Subcutaneous adipose tissue (tissue), 4 donors: ENCODE measurements around the gene ELMOD3. TPM values are rescaled to one million over a fixed set of nuclear protein-coding genes. Genes with fewer than 3 reads are reported as not detected.

Experiments used
- CTCF ChIP-seq: fragments of 450-650 bp; IDR thresholded peaks from one replicate; pipeline ENCODE4 v1.5.1; 2016; ENCODE audit warnings: low read depth, mild to moderate bottlenecking, control low read depth, antibody characterized with exemption, moderate library complexity
- total RNA-seq, 4 donors: library from RNA; depleted of rRNA; stranded (reverse); fragments of >200 nt; gene quantifications; one replicate each; pipeline ENCODE4 v1.1.0, GENCODE V29; 2016

The ELMOD3 gene
- total RNA-seq, 4 donors from 2014 or later, result 34.5 to 192 (median 88.3) TPM

GRCh38 chr2:85340034-85340892 is 14.3 kb upstream of the ELMOD3 start:
- TF ChIP-seq CTCF, result no peak

GRCh38 chr2:85341269-85342029 is 13.1 kb upstream of the ELMOD3 start:
- TF ChIP-seq CTCF, result no peak

DNA sequence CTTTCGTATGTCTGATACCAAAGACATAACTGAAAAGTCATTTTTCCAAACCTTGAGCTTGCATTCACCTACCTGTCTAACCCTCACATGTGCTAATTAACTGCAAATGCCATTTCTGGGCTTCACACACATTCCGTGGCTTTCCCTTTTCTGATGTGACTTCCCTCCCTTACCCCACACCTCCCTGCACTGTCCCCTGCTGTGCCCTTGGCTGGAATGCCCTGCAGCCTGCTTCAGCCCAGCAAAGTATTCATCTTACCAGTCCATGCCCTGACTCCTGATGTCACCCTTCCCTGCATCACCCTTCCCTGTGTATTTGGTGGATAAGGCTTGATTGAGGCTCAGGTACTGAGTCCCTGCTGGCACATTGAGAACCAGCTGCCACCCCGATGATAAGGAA is 12.4 kb upstream of the ELMOD3 start:
- no peak for TF ChIP-seq CTCF

- TF ChIP-seq CTCF, result no peak
Observed at GRCh38 chr2:85344356-85344954, 10.1 kb upstream of the ELMOD3 start.

DNA sequence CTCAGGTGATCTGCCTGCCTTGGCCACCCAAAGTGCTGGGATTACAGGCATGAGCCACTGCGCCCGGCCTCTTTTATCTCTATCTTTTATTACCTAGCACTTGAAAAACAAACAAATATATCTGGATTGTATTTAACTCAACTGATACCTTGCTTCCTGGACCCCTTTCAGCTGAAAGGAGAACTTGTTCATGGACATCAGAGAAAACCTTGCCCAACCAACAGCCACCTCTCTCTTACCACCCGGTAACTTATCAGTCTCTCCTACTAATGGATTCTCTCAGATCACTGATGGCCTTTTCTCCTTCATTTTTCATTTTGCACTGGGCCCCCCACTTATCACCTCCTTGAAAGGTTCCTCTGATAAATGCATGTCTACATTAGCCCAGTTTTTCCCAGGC is 7.0 kb upstream of the ELMOD3 start:
- TF ChIP-seq CTCF, result no peak

DNA sequence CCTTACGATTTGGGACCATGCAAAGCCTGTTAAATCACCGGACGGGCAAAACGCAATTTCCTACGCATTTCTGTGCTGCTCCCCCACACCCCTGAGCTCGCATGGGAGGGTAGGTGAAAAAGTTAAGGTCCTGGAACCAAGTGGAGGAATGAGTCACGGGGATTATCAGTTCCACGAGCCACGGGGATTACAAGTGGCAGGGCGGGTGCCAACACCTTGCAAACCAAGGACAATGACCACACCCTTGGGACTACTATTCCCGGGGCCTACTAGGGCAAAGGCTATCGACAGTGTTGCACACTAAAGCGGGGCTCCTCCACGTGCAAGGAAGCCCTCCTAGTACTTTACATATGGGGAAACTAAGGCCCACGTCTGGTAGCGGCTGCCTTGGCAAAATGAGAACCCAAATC is 688 bp upstream of the ELMOD3 start:
- TF ChIP-seq CTCF, result no peak

DNA sequence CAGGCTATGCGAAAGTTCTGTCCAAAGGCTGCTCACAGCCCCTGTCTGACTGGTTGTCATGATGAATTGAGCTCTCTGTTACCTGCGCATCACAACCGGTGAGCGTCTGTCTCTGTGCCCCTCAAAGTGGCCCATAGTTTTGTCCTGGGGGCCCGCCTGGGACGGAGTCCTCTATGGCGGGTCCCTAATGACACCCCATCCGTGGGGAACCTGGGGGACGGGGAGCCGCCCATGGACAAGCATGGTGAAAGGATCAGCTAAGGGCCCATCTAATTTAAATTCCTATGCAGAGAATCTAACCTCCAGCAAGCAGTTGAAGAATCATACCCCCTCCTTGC is 473 bp downstream of the ELMOD3 start:
- no peak for TF ChIP-seq CTCF
